Measurements from ENCODE around the gene SEMA3D. TPM values are rescaled to one million over a fixed set of nuclear protein-coding genes. Genes with fewer than 3 reads are reported as not detected.

SEMA3D gene
- total and polyA plus RNA-seq, 2 of the 4 experiments (the other 2 are of a cell fraction) = 2.9 to 13.6 TPM

DNA sequence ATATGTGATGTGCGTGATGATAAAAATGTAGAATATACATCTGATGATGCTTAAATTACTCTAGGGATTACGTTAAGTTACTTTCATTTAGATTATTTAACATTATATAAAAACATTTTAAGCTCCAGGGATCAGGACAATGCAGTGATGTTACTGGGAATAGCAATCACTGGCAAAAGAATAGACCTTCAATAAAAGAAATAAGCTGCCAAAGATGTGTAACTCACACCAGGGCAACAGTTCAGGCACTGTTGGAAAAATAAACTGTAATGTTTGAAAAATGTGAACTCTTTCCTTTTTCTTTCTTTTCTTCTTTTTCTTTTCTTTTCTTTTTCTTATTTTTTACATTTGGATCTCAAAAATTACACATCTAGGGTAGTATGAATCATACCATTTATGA is 131.7 kb downstream of the SEMA3D start:
- H3K79me1 ChIP-seq (ENCODE audit: low read depth in 1 of 2, low read length in 2 of 2) = no peaks in the 10 kb centered on the region
- H2BK120ac ChIP-seq (ENCODE audit: low read depth, low read length) = no peak overlapping the region
- no peaks in the 10 kb centered on the region for H3K9me1 ChIP-seq (ENCODE audit: insufficient read depth, low read length)
- H3K4ac ChIP-seq (ENCODE audit: low read depth, low read length) = no peak overlapping the region
- no peak overlapping the region for H3K23ac ChIP-seq (ENCODE audit: low read depth, low read length)
- DNase-seq (no peak), ATAC-seq (ENCODE audit: low read depth) (no peak)
- no peaks in the 10 kb centered on the region for H3K4me1 ChIP-seq (ENCODE audit: control insufficient read depth, insufficient read depth, low read length)
- no CpG with 5 or more reads among the region's 2 CpGs for WGBS, 2 experiments (ENCODE audit: extremely low coverage in 2 of 2, insufficient read length in 1 of 2)
- no peak overlapping the region for H2AFZ ChIP-seq (replicated peaks; ENCODE audit: low read length, poor library complexity)
- H4K91ac ChIP-seq (ENCODE audit: insufficient read depth, low read depth, low read length) = no peak overlapping the region
- no peak overlapping the region for H3K4me2 ChIP-seq (ENCODE audit: low read depth, low read length)
- no peak overlapping the region for H2BK20ac ChIP-seq (ENCODE audit: low read depth, low read length)
- no peak overlapping the region for H3K4me3 ChIP-seq (ENCODE audit: insufficient read depth, low read depth, low read length)
- H4K5ac ChIP-seq (ENCODE audit: low read depth, low read length) = no peak overlapping the region
- no peaks in the 10 kb centered on the region for H3K9me3 ChIP-seq (ENCODE audit: control insufficient read depth, insufficient read depth, low read length)
- in situ Hi-C loops (cut with MboI; ENCODE audit: low sequenced_read_pairs) (loop anchor here (10.0 kb wide), 1 partner anchor 410 kb away; no protein-coding TSS in a partner anchor), intact Hi-C loops (cut with micrococcal nuclease) (no loop called here), dilution Hi-C loops (cut with HindIII; ENCODE audit: low sequenced_read_pairs, unreplicated experiment) (no loop called here)
- no peak overlapping the region for H3K14ac ChIP-seq (replicated peaks; ENCODE audit: low read depth, low read length)
- no peak overlapping the region for H3K27ac ChIP-seq (ENCODE audit: insufficient read depth, low read length)
- no peak overlapping the region for H3K9ac ChIP-seq (ENCODE audit: low read depth, low read length)
- H2AK9ac ChIP-seq (replicated peaks; ENCODE audit: low read depth, low read length, poor library complexity) = no peak overlapping the region
- no peak overlapping the region for H3K18ac ChIP-seq (ENCODE audit: low read depth, low read length)
- H2AK5ac ChIP-seq (ENCODE audit: low read depth, low read length) = no peak overlapping the region
- no peak overlapping the region for H2BK5ac ChIP-seq (ENCODE audit: low read depth, low read length, poor library complexity, severe bottlenecking)
- H4K20me1 ChIP-seq (ENCODE audit: insufficient read depth, low read length) = no peaks in the 10 kb centered on the region
- H3K36me3 ChIP-seq (ENCODE audit: control insufficient read depth, insufficient read depth, low read length) = no peaks in the 10 kb centered on the region
- no peak overlapping the region for H2BK15ac ChIP-seq (ENCODE audit: low read depth, low read length)
- no peak overlapping the region for H3K56ac ChIP-seq (ENCODE audit: extremely low read depth, insufficient read depth, low read length)
- no peaks in the 10 kb centered on the region for H3K27me3 ChIP-seq (ENCODE audit: control insufficient read depth, insufficient read depth, low read length)
- POLR2A ChIA-PET (ENCODE audit: unreplicated experiment) = no interaction called here
- CTCF ChIA-PET = interaction anchor here (0.6 kb wide), 1 partner anchor 50 kb away, joined by 3 read pairs; no protein-coding TSS in a partner anchor
- no TSS peak for BruUV-seq (replicated peaks)
- H4K8ac ChIP-seq (ENCODE audit: low read depth in 2 of 2, low read length in 2 of 2) = no peak overlapping the region
- TF ChIP-seq NFE2L2 (IDR thresholded peaks at IDR 0.05; ENCODE audit: low read depth, low read length) (no peak), CEBPB (IDR thresholded peaks at IDR 0.05; ENCODE audit: low read depth, low read length) (no peak), MAFK (IDR thresholded peaks at IDR 0.05; ENCODE audit: low read depth, low read length) (no peak), POLR2A (IDR thresholded peaks at IDR 0.05; ENCODE audit: low read depth, low read length) (no peak), MXI1 (IDR thresholded peaks at IDR 0.05; ENCODE audit: borderline replicate concordance, low read depth, low read length) (no peak), RAD21 (IDR thresholded peaks at IDR 0.05; ENCODE audit: low read length) (no peak), CHD1 (IDR thresholded peaks at IDR 0.05; ENCODE audit: low read depth, low read length) (no peak)
